Measurements from ENCODE around the gene PCNP.
"Not testable (repeated sequence)": the region's sequence is repeated elsewhere in the genome, so short reads cannot be mapped to it uniquely, and the experiment has no call there.

The PCNP gene

GRCh38 chr3:101631098-101631796 is 57.3 kb downstream of the PCNP start:
- in situ Hi-C loops (cut with MboI; ENCODE audit: low sequenced_read_pairs): no loop called here

- in situ Hi-C loops (cut with MboI; ENCODE audit: low sequenced_read_pairs): not testable (repeated sequence)
Measured at GRCh38 chr3:101631959-101632358, 58.0 kb downstream of the PCNP start.

GRCh38 chr3:101632586-101632985 is 58.6 kb downstream of the PCNP start:
- in situ Hi-C loops (cut with MboI; ENCODE audit: low sequenced_read_pairs): no loop called here

- in situ Hi-C loops (cut with MboI; ENCODE audit: low sequenced_read_pairs): no loop called here
Measured at GRCh38 chr3:101633186-101633585, 59.2 kb downstream of the PCNP start.

- in situ Hi-C loops (cut with MboI; ENCODE audit: low sequenced_read_pairs): no loop called here
Measured at GRCh38 chr3:101634591-101635196, 60.7 kb downstream of the PCNP start.

- in situ Hi-C loops (cut with MboI; ENCODE audit: low sequenced_read_pairs): no loop called here
Measured at GRCh38 chr3:101635345-101635744, 61.4 kb downstream of the PCNP start.

GRCh38 chr3:101635954-101636798 is 62.2 kb downstream of the PCNP start:
- in situ Hi-C loops (cut with MboI; ENCODE audit: low sequenced_read_pairs): no loop called here

- in situ Hi-C loops (cut with MboI; ENCODE audit: low sequenced_read_pairs): no loop called here
Measured at GRCh38 chr3:101637451-101637850, 63.5 kb downstream of the PCNP start.

- in situ Hi-C loops (cut with MboI; ENCODE audit: low sequenced_read_pairs): no loop called here
Measured at GRCh38 chr3:101638261-101638745, 64.3 kb downstream of the PCNP start.

GRCh38 chr3:101639280-101639963 is 65.4 kb downstream of the PCNP start:
- in situ Hi-C loops (cut with MboI; ENCODE audit: low sequenced_read_pairs): no loop called here

- in situ Hi-C loops (cut with MboI; ENCODE audit: low sequenced_read_pairs): no loop called here
Measured at GRCh38 chr3:101640256-101640655, 66.3 kb downstream of the PCNP start.

- in situ Hi-C loops (cut with MboI; ENCODE audit: low sequenced_read_pairs): not testable (repeated sequence)
Measured at GRCh38 chr3:101641397-101642115, 67.6 kb downstream of the PCNP start.

- in situ Hi-C loops (cut with MboI; ENCODE audit: low sequenced_read_pairs): no loop called here
Measured at GRCh38 chr3:101642441-101642840, 68.5 kb downstream of the PCNP start.

GRCh38 chr3:101643009-101643844 is 69.2 kb downstream of the PCNP start:
- in situ Hi-C loops (cut with MboI; ENCODE audit: low sequenced_read_pairs): no loop called here

Data from HL-60/S4 treated with phorbol 12-myristate 13-acetate at 8.2 ng/mL for 4 days and 3 days (cell line).